ENCODE measurements around the gene LRRC34.
A peak's percentile ranks its signal among the peaks of the same experiment; 100 is the strongest.

Gene LRRC34

DNA sequence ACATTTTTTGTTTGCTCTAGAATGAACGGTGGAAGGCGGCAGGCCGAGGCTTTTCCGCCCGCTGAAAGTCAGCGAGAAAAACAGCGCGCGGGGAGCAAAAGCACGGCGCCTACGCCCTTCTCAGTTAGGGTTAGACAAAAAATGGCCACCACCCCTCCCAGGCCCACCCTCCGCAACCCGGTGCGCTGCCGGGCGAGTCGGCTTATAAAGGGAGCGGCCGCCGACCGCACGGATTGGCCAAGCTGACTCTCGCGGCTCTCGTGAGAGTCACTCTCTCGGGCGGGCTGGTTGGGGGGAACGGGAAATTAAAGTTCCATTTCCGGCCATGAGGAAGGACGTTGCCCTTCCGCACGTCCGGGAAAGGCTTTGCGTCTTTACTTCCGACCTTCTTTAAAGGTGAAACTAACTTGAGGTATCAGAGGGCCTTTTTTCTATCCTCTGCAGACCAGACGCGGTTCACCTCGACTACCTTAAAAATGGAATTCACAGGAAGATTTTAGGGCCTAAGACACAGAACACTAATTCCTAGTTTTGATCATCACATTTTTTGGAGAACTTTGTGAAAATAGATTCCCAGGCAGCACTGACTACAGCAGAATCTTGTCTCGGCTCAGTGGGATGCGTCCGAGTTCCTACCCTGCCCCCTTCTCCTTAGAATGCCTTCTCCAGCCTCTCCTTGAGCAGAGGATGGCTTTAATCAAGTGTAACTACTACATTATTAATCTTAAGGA is 47.7 kb downstream of the LRRC34 start, which contains the start of gene TERC:
Gene TERC, minus strand, starts transcription at position 179 of the 731 bp plus-strand sequence.
- no peaks in the 10 kb centered on the region for H3K27me3 Mint-ChIP-seq (ENCODE audit: low read depth)
- H3K36me3 Mint-ChIP-seq (ENCODE audit: low read depth), result peaks cover 7% of the 10 kb centered on the region
- no peaks in the 10 kb centered on the region for H3K9me3 Mint-ChIP-seq
- peak within 1 kb of the TSS; percentile 96 for H3K27ac Mint-ChIP-seq
- peak; percentile 87 for DNase-seq (ENCODE audit: low spot score)
- H3K4me1 Mint-ChIP-seq (ENCODE audit: low read depth), result peaks cover 23% of the 10 kb centered on the region
- H3K4me3 Mint-ChIP-seq, result peak within 1 kb of the TSS; percentile 93

DNA sequence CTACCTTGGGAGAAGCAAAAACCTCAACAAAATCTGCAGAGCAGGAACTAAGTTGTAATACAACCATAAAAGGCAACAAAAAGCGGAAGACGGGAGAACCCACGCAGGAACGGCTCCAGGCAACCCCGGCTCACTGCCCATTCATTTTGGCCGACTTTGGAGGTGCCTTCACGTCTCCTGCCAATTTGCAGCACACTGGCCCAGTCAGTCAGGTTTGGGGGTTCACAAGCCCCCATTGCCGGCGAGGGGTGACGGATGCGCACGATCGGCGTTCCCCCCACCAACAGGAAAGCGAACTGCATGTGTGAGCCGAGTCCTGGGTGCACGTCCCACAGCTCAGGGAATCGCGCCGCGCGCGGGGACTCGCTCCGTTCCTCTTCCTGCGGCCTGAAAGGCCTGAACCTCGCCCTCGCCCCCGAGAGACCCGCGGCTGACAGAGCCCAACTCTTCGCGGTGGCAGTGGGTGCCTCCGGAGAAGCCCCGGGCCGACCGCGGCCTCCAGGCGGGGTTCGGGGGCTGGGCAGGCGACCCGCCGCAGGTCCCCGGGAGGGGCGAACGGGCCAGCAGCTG is 48.3 kb downstream of the LRRC34 start:
- no peaks in the 10 kb centered on the region for H3K9me3 Mint-ChIP-seq
- H3K27ac Mint-ChIP-seq, result peak overlapping the region; percentile 96
- no peaks in the 10 kb centered on the region for H3K27me3 Mint-ChIP-seq (ENCODE audit: low read depth)
- H3K4me3 Mint-ChIP-seq, result peak overlapping the region; percentile 93
- DNase-seq (ENCODE audit: low spot score), result peak; percentile 64
- peaks cover 25% of the 10 kb centered on the region for H3K4me1 Mint-ChIP-seq (ENCODE audit: low read depth)
- peaks cover 7% of the 10 kb centered on the region for H3K36me3 Mint-ChIP-seq (ENCODE audit: low read depth)

DNA sequence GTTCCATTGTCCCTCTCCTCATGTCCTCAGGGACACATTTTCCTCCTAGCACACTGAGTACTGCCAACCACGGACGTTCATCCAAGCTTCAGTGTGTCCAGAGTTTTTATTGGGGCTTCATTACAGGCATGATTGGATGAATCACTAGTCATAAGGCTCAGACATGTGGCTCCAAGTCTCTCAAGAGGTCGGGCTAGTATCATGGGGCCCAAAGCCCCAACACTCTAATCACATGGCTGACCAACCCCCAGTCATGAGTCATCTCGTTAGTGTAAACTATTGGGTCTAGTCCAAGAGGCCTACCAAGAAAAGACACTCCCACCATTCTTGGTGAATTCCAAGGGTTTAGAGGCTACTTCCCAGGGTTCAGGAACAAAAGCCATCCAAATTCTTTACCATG is 52.2 kb downstream of the LRRC34 start:
- no peak overlapping the region for H3K4me3 Mint-ChIP-seq
- peaks cover 6% of the 10 kb centered on the region for H3K36me3 Mint-ChIP-seq (ENCODE audit: low read depth)
- peaks cover 1% of the 10 kb centered on the region for H3K27me3 Mint-ChIP-seq (ENCODE audit: low read depth)
- no peak for DNase-seq (ENCODE audit: low spot score)
- peaks cover 30% of the 10 kb centered on the region for H3K4me1 Mint-ChIP-seq (ENCODE audit: low read depth)
- no peak overlapping the region for H3K27ac Mint-ChIP-seq
- no peaks in the 10 kb centered on the region for H3K9me3 Mint-ChIP-seq

DNA sequence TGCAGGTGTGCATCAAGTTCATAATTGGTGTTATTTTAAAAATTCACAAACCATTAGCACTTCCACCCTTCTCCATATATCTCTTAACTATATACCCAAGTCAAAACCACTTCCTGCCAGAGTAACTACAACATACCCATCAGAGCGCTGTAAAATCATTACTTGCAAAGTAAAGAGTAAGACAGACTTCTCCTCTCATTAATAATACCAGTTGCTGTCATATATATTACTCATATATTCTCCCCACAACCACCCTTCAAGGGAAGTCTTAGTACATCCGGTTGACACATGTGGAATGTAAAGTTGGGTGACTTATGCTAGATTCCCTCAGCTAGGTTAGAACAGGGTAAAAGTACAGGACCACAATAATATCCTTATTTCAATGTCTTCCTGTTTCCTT is 53.4 kb downstream of the LRRC34 start:
- no peaks in the 10 kb centered on the region for H3K9me3 Mint-ChIP-seq
- H3K36me3 Mint-ChIP-seq (ENCODE audit: low read depth), result peaks cover 2% of the 10 kb centered on the region
- peaks cover 27% of the 10 kb centered on the region for H3K4me1 Mint-ChIP-seq (ENCODE audit: low read depth)
- peak overlapping the region; percentile 39 for H3K4me3 Mint-ChIP-seq
- H3K27ac Mint-ChIP-seq, result peak overlapping the region; percentile 60
- peak; percentile 25 for DNase-seq (ENCODE audit: low spot score)
- H3K27me3 Mint-ChIP-seq (ENCODE audit: low read depth), result peaks cover 4% of the 10 kb centered on the region

DNA sequence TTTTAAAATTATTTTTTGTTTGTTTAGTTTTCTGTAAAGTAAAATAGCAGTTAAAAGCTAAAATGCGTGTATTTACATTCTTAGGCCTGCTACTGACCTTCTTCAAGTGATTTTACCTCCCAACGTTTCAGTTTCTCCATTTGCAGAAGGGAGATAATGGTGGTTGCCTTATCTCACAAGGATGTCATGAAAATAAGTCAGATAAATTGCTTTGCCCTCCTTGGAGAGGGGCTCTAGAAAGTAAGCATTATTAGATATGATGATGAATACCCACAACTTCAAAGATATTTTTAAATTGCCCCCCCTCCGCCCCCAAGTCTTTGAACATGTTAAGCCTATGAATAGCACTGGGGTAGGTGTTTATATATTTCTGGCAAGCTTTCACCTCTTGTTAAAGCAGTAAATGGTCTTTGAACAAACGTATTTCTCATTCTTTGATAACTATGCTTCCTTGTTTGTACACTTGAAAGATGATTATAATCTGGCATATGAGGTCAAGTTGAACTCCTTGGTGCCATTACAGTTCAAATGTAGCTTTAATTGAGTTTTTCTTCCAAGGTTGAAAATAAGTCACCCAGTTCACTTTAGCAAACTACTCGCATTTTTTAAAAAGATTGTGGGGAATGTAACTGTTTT is 54.2 kb downstream of the LRRC34 start:
- Mint-ChIP-seq H3K4me3 (no peak overlapping the region), H3K9me3 (no peaks in the 10 kb centered on the region), H3K27ac (no peak overlapping the region), H3K27me3 (ENCODE audit: low read depth) (peaks cover 4% of the 10 kb centered on the region), H3K36me3 (ENCODE audit: low read depth) (no peaks in the 10 kb centered on the region), H3K4me1 (ENCODE audit: low read depth) (peaks cover 21% of the 10 kb centered on the region)
- DNase-seq (ENCODE audit: low spot score), result no peak

DNA sequence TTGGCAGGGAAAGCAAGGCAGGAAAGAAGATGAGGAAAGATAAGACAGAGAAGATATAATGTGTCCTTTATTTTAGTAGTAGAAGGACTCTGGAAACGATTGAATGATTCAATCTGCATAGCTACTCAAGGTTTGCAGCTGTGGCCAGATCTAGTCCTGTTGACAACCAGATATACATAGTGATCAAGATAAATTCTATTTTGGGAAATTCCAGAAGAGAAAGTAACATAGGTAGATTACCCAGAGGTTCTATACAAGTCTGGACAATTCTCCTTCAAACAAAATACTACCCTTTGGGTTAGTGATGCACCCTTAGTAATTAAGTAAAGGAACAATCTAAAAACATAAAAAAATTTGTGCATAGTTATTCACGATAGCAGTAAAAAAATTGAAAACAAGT is 57.2 kb downstream of the LRRC34 start:
- Mint-ChIP-seq H3K36me3 (ENCODE audit: low read depth) (no peaks in the 10 kb centered on the region), H3K4me3 (no peak overlapping the region), H3K4me1 (ENCODE audit: low read depth) (peaks cover 19% of the 10 kb centered on the region), H3K27me3 (ENCODE audit: low read depth) (peaks cover 9% of the 10 kb centered on the region), H3K27ac (no peak overlapping the region), H3K9me3 (no peaks in the 10 kb centered on the region)
- no peak for DNase-seq (ENCODE audit: low spot score)

DNA sequence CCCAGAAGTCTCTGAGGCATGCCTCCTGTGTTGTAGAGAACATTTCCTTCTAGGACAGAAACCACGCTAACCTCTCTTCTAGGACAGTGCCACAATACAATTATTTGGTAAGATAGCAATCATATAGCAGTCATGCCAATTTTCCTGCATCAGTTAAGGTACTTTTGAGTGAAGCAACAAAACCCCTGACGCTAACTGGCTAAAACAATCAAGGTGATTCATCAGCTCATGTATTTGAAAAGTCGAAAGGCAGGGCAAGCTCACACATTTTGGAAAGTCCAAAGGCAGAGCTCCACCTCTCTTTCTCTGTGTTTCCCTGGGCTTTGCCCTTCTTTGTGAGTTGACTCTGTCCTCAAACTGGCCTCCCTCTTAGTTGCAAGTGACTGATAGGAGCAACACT is 58.0 kb downstream of the LRRC34 start:
- no peak for DNase-seq (ENCODE audit: low spot score)
- no peaks in the 10 kb centered on the region for H3K9me3 Mint-ChIP-seq
- H3K4me3 Mint-ChIP-seq, result no peak overlapping the region
- H3K36me3 Mint-ChIP-seq (ENCODE audit: low read depth), result no peaks in the 10 kb centered on the region
- H3K27me3 Mint-ChIP-seq (ENCODE audit: low read depth), result peaks cover 14% of the 10 kb centered on the region
- H3K27ac Mint-ChIP-seq, result no peak overlapping the region
- H3K4me1 Mint-ChIP-seq (ENCODE audit: low read depth), result peaks cover 16% of the 10 kb centered on the region

DNA sequence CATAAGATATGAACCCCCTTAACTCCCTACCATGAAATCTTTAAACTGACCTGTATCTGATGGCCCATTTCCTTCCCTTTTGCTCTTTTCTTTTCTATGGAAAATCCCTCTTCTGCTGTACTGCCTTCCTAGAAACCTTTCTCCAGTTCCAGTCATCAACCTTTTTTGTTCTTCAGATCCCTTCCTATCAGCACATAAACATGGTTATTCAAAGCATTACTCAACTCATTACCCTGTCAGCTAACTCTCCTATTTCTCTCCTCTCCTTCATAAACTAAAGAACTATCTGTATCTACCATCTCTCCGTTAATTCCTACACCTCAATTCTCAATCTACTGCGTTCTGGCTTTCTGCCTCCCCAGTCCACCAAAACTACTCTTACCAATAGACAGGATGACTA is 60.8 kb downstream of the LRRC34 start:
- H3K27ac Mint-ChIP-seq, result no peak overlapping the region
- DNase-seq (ENCODE audit: low spot score), result no peak

DNA sequence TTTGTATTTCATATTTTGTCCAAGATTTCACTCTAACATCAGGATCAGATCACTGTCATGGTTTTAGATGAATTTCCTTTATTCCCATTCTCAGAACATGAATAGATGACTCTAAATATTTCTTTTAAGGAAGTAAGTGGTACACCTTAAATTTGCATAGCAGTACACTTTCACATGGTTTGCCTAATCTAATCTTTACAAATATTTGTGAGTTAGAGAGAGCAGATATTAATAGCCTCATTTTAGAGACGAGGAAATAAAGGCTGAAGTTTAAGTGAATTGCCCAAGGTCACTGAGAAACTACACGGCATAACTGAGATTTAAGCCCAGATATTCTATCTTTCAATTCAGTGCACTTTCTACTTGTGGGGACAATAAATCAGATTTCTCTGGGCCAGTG is 62.0 kb downstream of the LRRC34 start:
- no peaks in the 10 kb centered on the region for H3K36me3 Mint-ChIP-seq (ENCODE audit: low read depth)
- peaks cover 12% of the 10 kb centered on the region for H3K4me1 Mint-ChIP-seq (ENCODE audit: low read depth)
- no peak overlapping the region for H3K27ac Mint-ChIP-seq
- no peak for DNase-seq (ENCODE audit: low spot score)
- no peaks in the 10 kb centered on the region for H3K9me3 Mint-ChIP-seq
- H3K4me3 Mint-ChIP-seq, result no peak overlapping the region
- H3K27me3 Mint-ChIP-seq (ENCODE audit: low read depth), result peaks cover 40% of the 10 kb centered on the region

More for the DNA sequence above, 60.8 kb downstream of the LRRC34 start:
- Mint-ChIP-seq H3K27me3 (ENCODE audit: low read depth) (peaks cover 33% of the 10 kb centered on the region), H3K4me3 (no peak overlapping the region), H3K9me3 (no peaks in the 10 kb centered on the region), H3K4me1 (ENCODE audit: low read depth) (peaks cover 12% of the 10 kb centered on the region), H3K36me3 (ENCODE audit: low read depth) (no peaks in the 10 kb centered on the region)

DNA sequence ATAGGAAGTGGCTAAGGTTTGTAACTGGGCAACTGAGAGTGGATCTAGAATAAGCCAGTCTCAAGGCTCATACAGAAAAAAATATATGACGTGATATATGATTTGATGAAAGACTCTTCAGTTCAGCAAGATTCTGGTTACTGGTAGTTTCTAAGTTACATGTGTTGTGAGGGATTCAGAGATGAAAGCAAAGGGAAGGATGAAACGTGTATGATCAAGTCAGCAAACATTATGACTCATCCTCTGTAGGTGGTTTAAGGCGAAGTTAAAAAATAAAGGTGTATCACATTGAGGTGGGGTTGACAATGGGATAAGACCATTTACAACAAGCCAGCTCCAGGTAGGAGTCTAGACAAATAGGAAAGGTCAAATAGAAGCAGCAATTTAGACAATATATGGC is 64.0 kb downstream of the LRRC34 start:
- H3K9me3 Mint-ChIP-seq, result no peaks in the 10 kb centered on the region
- DNase-seq (ENCODE audit: low spot score), result no peak
- H3K27ac Mint-ChIP-seq, result no peak overlapping the region
- H3K36me3 Mint-ChIP-seq (ENCODE audit: low read depth), result no peaks in the 10 kb centered on the region
- H3K4me3 Mint-ChIP-seq, result no peak overlapping the region
- H3K27me3 Mint-ChIP-seq (ENCODE audit: low read depth), result peaks cover 43% of the 10 kb centered on the region
- H3K4me1 Mint-ChIP-seq (ENCODE audit: low read depth), result peaks cover 10% of the 10 kb centered on the region

DNA sequence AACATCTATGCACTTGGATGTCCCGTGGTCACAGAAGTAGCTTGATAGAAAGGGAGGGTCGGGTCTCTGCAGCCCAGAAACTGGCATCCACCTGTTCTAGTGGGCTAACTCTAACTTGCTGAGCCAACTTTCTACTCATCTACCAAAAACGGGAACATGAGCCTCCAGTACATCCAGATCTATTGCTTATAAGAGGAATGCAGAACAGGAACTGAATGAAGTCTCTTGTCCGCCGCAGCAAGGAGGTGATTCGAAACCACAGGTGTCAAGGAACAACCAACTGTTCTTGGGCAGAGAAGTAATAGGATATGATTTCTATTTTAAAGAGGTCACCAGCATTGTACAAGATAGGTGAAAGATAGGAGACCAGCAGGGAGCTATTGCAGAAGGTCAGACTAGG is 65.8 kb downstream of the LRRC34 start:
- Mint-ChIP-seq H3K9me3 (no peaks in the 10 kb centered on the region), H3K4me1 (ENCODE audit: low read depth) (peaks cover 9% of the 10 kb centered on the region), H3K27me3 (ENCODE audit: low read depth) (peaks cover 44% of the 10 kb centered on the region), H3K4me3 (no peak overlapping the region), H3K36me3 (ENCODE audit: low read depth) (no peaks in the 10 kb centered on the region), H3K27ac (no peak overlapping the region)
- no peak for DNase-seq (ENCODE audit: low spot score)

DNA sequence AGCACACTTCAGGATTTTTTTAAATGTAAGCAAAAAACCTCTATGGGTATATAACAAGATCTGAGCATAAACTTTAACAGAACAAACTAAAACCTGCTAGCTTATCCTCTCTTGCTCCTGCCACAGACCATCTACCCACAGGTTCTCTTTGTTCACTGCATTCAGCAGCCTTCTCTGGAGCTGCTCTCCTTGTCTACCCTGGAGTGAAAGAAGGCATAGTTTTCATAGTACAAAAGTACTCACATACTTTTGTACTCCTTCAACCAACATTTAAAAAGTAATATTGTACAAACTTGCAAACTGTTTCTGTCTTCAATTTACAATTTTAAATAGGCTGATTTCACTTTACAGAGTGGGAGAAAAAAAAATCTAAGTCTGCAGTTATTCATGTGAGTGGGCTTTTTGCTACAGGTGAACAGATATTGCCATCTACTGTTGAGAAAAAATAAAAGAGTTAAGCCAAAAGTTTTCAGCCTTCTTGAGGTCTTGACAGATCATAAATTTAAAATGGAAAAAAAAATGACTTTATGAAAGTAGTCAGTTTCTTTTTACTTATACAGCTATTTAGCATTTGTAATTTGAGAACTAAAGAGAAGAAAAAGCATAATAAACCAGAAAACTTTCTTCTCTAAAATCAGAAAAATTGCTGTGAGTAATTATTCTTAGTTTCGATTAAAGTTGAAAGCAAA is 68.2 kb downstream of the LRRC34 start:
- Mint-ChIP-seq H3K27ac (no peak overlapping the region), H3K27me3 (ENCODE audit: low read depth) (peaks cover 36% of the 10 kb centered on the region), H3K4me1 (ENCODE audit: low read depth) (peaks cover 7% of the 10 kb centered on the region), H3K36me3 (ENCODE audit: low read depth) (no peaks in the 10 kb centered on the region), H3K9me3 (no peaks in the 10 kb centered on the region), H3K4me3 (no peak overlapping the region)
- DNase-seq (ENCODE audit: low spot score), result no peak

All from T-helper 2 cell treated with Interferon-gamma antibody and Interleukin-4, amounts not matched to agents 5 μg/mL and 100 μg/mL, for 36 hours (primary cell).